Activated B cell treated with CpG ODN at 0.5 μM for 24 hours (primary cell): ENCODE data around the gene DCDC2. TPM values are rescaled to one million over a fixed set of nuclear protein-coding genes. Genes with fewer than 3 reads are reported as not detected.
"Not testable (repeated sequence)": the region's sequence is repeated elsewhere in the genome, so short reads cannot be mapped to it uniquely, and the experiment has no call there.

Source experiments
- ATAC-seq: fragments of 200-7000 bp; cut with Tn5 transposase; one replicate; pipeline ENCODE4 v1.10.0; 2021; ENCODE audit warnings: low read depth, mild to moderate bottlenecking, moderate library complexity
- CTCF ChIA-PET: fragments of 350-600 bp; sonication (Branson Sonifier 250); formaldehyde crosslinking; loops from one replicate; lab custom pipeline; 2021; ENCODE audit warnings: antibody characterized with exemption; lab: Charles Lee
- POLR2A ChIA-PET: fragments of 350-600 bp; sonication (Branson Sonifier 250); formaldehyde crosslinking; loops from one replicate; lab custom pipeline; 2021; ENCODE audit warnings: antibody characterized with exemption; lab: Charles Lee
- DNase-seq: peaks from one replicate; pipeline ENCODE4 v3.0.0; 2022
- H3K27ac Mint-ChIP-seq: one replicate; pipeline ENCODE4 v1.8.0; 2020; ENCODE audit warnings: mixed read lengths
- H3K27me3 Mint-ChIP-seq: one replicate; pipeline ENCODE4 v1.8.0; 2021; ENCODE audit warnings: mixed read lengths
- H3K36me3 Mint-ChIP-seq: one replicate; pipeline ENCODE4 v1.8.0; 2021; ENCODE audit warnings: low read depth, mixed read lengths
- H3K4me1 Mint-ChIP-seq: one replicate; pipeline ENCODE4 v1.8.0; 2021; ENCODE audit warnings: mixed read lengths
- H3K4me3 Mint-ChIP-seq: one replicate; pipeline ENCODE4 v1.8.0; 2020; ENCODE audit warnings: mild to moderate bottlenecking, mixed read lengths
- H3K9me3 Mint-ChIP-seq: one replicate; pipeline ENCODE4 v1.8.0; 2020; ENCODE audit warnings: mixed read lengths
- intact Hi-C: fragments of 100-400 bp; cut with micrococcal nuclease; formaldehyde crosslinking; loops from one replicate; pipeline ENCODE4 v1.15.1; 2024
- total RNA-seq: library from RNA; stranded (reverse); gene quantifications from 2 replicates; pipeline ENCODE4 v1.2.3, GENCODE V29; 2022
- TF ChIP-seq, protein P1 (sequence below): fragments of 200-600 bp; IDR thresholded peaks from one replicate; pipeline ENCODE4 v1.8.0; 2022; ENCODE audit warnings: antibody characterized with exemption, mild to moderate bottlenecking

Gene DCDC2
- total RNA-seq, 1 donor from 2014 or later = not detected

DNA sequence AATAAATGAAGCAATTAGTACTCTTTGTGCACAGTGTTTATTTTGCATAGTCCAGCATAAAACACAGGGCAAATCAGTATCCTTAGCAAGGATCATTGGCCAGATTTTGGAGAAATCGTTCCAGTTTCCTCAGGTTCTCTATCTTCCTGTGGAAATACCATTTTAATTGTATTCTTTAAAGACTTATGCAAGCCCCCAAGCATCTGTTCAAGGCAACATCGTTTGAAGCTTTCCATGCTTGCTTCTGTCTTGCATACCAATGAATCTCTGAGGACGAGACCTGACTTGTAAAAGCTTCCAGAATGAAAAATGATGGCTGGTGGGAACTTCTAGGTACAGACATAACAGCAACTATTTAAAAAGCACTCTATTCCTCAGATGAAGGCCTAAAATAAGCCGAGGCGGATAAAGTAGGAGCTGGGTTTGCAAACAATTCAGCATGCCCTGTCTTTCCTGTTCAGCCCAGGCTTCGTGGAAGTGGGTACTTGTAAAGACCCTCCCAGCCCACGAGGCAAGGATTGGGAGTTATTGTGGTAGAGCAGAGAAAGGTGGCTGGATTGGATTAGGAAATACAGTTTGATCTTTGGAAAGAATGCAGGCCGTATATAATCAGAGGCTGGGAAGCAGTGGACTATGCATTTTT lies 210.2 kb downstream of the DCDC2 start:
- no peak overlapping the region for H3K27ac Mint-ChIP-seq

DNA sequence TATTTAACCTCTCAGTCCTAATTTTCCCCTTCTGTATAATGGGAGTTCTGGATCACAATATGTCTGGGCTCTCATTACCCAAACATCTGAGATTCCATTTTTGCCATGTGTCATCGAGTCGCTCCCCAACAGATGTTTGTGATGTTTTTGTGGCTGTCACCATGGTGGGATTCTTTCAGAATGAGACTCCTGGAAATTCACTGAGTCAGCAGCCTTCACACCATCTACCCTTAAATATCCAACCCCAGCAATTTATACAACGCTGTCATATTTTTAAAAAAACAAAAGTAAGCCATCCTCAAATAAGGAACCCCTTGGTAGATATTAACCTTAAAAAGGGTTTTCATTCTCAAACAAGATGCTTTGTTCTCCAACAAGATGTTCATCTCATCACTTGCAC lies 211.0 kb downstream of the DCDC2 start:
- Mint-ChIP-seq H3K27ac (no peak overlapping the region), H3K4me3 (no peak overlapping the region), H3K27me3 (no peaks in the 10 kb centered on the region), H3K9me3 (peaks cover 6% of the 10 kb centered on the region), H3K4me1 (no peaks in the 10 kb centered on the region), H3K36me3 (no peaks in the 10 kb centered on the region)
- POLR2A ChIA-PET = no interaction called here
- intact Hi-C loops = no loop called here
- TF ChIP-seq, protein P1, sequence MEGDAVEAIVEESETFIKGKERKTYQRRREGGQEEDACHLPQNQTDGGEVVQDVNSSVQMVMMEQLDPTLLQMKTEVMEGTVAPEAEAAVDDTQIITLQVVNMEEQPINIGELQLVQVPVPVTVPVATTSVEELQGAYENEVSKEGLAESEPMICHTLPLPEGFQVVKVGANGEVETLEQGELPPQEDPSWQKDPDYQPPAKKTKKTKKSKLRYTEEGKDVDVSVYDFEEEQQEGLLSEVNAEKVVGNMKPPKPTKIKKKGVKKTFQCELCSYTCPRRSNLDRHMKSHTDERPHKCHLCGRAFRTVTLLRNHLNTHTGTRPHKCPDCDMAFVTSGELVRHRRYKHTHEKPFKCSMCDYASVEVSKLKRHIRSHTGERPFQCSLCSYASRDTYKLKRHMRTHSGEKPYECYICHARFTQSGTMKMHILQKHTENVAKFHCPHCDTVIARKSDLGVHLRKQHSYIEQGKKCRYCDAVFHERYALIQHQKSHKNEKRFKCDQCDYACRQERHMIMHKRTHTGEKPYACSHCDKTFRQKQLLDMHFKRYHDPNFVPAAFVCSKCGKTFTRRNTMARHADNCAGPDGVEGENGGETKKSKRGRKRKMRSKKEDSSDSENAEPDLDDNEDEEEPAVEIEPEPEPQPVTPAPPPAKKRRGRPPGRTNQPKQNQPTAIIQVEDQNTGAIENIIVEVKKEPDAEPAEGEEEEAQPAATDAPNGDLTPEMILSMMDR = no peak
- ATAC-seq = no peak
- CTCF ChIA-PET = no interaction called here
- DNase-seq = no peak

More for the DNA sequence above, 210.2 kb downstream of the DCDC2 start:
- POLR2A ChIA-PET = no interaction called here
- DNase-seq (no peak), ATAC-seq (no peak)
- Mint-ChIP-seq H3K9me3 (peaks cover 7% of the 10 kb centered on the region), H3K4me1 (no peaks in the 10 kb centered on the region), H3K27me3 (no peaks in the 10 kb centered on the region), H3K4me3 (no peak overlapping the region), H3K36me3 (no peaks in the 10 kb centered on the region)
- CTCF ChIA-PET = no interaction called here
- intact Hi-C loops = no loop called here
- TF ChIP-seq, protein P1 = no peak

DNA sequence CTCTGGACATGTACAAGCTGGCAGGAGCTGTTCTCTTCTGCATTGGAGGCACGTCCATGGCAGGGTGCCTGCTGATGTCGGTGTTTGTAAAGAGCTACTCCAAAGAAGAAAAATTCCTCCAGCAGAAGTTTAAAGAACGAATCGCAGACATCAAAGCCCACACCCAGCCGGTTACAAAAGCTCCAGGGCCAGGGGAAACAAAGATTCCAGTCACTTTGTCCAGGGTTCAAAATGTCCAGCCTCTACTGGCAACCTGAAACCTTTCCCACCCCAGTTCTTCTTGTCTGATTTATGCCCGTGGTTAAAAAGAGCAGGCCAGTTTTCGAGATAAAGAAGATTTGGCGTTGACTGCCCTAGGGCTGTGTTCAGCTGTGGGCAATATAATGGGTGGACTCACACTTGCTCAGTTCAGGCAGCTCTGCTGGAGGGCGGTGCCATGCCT lies 212.1 kb downstream of the DCDC2 start:
- peaks cover 2% of the 10 kb centered on the region for H3K9me3 Mint-ChIP-seq
- CTCF ChIA-PET = no interaction called here

DNA sequence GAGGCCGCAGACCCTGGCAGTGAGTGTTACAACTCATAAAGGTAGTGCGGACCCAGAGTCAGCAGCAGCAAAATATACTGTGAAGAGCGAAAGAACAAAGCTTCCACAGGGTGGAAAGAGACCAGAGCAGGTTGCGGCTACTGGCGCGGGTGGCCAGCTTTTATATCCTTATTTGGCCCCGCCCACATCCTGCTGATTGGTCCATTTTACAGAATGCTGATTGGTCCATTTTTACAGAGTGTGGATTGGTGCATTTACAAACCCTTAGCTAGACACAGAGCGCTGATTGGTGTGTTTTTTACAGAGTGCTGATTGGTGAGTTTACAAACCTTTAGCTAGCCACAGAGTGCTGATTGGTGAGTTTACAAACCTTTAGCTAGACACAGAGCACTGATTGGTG lies 215.1 kb downstream of the DCDC2 start:
- CTCF ChIA-PET, POLR2A ChIA-PET, H3K4me3 Mint-ChIP-seq, H3K4me1 Mint-ChIP-seq, DNase-seq, intact Hi-C loops, H3K9me3 Mint-ChIP-seq, H3K36me3 Mint-ChIP-seq, H3K27me3 Mint-ChIP-seq, ATAC-seq, H3K27ac Mint-ChIP-seq: not testable (repeated sequence)

More for the DNA sequence above, 212.1 kb downstream of the DCDC2 start:
- POLR2A ChIA-PET = no interaction called here
- intact Hi-C loops = no loop called here
- Mint-ChIP-seq H3K4me3 (no peak overlapping the region), H3K27me3 (no peaks in the 10 kb centered on the region), H3K36me3 (no peaks in the 10 kb centered on the region), H3K4me1 (no peaks in the 10 kb centered on the region), H3K27ac (no peak overlapping the region)
- TF ChIP-seq, protein P1 = no peak
- no peak for DNase-seq
- ATAC-seq = no peak

DNA sequence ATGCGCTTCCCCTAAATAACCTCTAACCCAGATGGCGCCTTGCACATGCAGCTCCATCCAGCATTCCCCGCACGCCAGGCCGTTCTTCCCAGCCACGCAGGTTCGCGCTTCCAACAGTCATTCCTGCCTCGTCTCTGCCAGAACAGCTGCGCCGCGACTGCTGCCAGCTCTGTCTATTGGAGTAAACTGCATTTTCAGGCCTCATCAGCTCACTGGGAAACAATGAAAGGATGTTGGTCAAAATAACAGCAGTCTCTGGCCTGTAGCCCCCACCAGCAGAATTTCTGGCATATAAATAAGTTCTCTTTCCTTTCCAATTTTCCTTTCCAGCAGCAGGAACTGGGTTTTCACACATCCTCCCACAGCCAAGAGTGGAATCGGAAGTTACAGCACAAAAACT lies 217.3 kb downstream of the DCDC2 start:
- POLR2A ChIA-PET = no interaction called here
- intact Hi-C loops = no loop called here
- no peak overlapping the region for H3K4me3 Mint-ChIP-seq

More for the DNA sequence above, 217.3 kb downstream of the DCDC2 start:
- H3K4me1 Mint-ChIP-seq = no peaks in the 10 kb centered on the region
- H3K27me3 Mint-ChIP-seq = no peaks in the 10 kb centered on the region
- DNase-seq (no peak), ATAC-seq (no peak)
- H3K27ac Mint-ChIP-seq = no peak overlapping the region
- CTCF ChIA-PET = no interaction called here
- no peaks in the 10 kb centered on the region for H3K9me3 Mint-ChIP-seq
- TF ChIP-seq, protein P1 = no peak
- H3K36me3 Mint-ChIP-seq = no peaks in the 10 kb centered on the region
